ENCODE results near the gene ZBTB3. TPM values are rescaled to one million over a fixed set of nuclear protein-coding genes. Genes with fewer than 3 reads are reported as not detected.

ZBTB3 gene
- total and polyA plus RNA-seq, 9 of the 15 experiments (the other 6 are each of a cell fraction or from before 2014, with no cell fraction given): 1.9 to 10.0 (median 4.9) TPM

- TF ChIP-seq ZNF584 (CRISPR knock-in tag; IDR thresholded peaks at IDR 0.05; ENCODE audit: low read depth) (no peak), MBD2 (IDR thresholded peaks at IDR 0.05; ENCODE audit: borderline replicate concordance, low read depth) (no peak), SMARCE1 (IDR thresholded peaks at IDR 0.05) (no peak), ZNF740 (CRISPR knock-in tag; IDR thresholded peaks at IDR 0.05) (no peak), ZNF740 (tag; IDR thresholded peaks at IDR 0.05) (no peak), MAZ (CRISPR knock-in tag; conservative IDR thresholded peaks at IDR 0.05 in 1 of 2, IDR thresholded peaks at IDR 0.05 in 1 of 2) (peak; percentile 53 to 73; a peak in 3 of 4 replicates), FOXP4 (CRISPR knock-in tag; IDR thresholded peaks at IDR 0.05; ENCODE audit: borderline replicate concordance) (no peak), REST (IDR thresholded peaks at IDR 0.05; ENCODE audit: borderline replicate concordance) (peak; percentile 31; the same call in 1 of the 2 replicates), REST (CRISPR knock-in tag; IDR thresholded peaks at IDR 0.05; ENCODE audit: low read depth) (0 out of 2 replicates have a peak, but pooled peaks have one; percentile 66), ARHGAP35 (IDR thresholded peaks at IDR 0.05; ENCODE audit: partially characterized antibody) (no peak), FOSL1 (tag; conservative IDR thresholded peaks at IDR 0.05) (no peak), TCF15 (CRISPR knock-in tag; IDR thresholded peaks at IDR 0.05) (no peak)
Observed at GRCh38 chr11:62705880-62706849, 47.8 kb downstream of the ZBTB3 start (continued).

Data from K562 (cell line).